K562 (cell line): ENCODE data around the gene ISG20L2. TPM values are rescaled to one million over a fixed set of nuclear protein-coding genes. Genes with fewer than 3 reads are reported as not detected.

Source experiments
- ATAC-seq: fragments of 200-7000 bp; cut with Tn5 transposase; 3 replicates; pipeline ENCODE4 v1.9.1; 2020; ENCODE audit warnings: moderate library complexity
- BruUV-seq: library from RNA; stranded (reverse); fragments of 400-500 nt; replicated peaks from 2 replicates; lab custom pipeline; 2021; lab: Mats Ljungman, UMichigan
- CTCF ChIA-PET: fragments of 300-600 bp; formaldehyde crosslinking; extraction: SDS; loops from one replicate; lab custom pipeline; 2021; ENCODE audit warnings: low intra/inter-chr PET ratio; lab: Yijun Ruan, JAX
- POLR2A ChIA-PET: fragments of 300-600, 350-650 bp; sonication (Branson Sonifier 250); formaldehyde crosslinking; extraction: SDS; loops from one replicate; lab custom pipeline; 2021; ENCODE audit warnings: antibody characterized with exemption, inconsistent platforms; lab: Yijun Ruan, JAX
- DNase-seq, 4 experiments: peaks; one replicate each; pipeline versions ENCODE4 v3.0.0 to v3.0.0-alpha.2; 2011 to 2018; ENCODE audit warnings: low spot score in 3 of 4, mixed read lengths in 3 of 4; ENCODE audit errors: extremely low read depth in 1 of 4
- FAIRE-seq: peaks from 2 replicates; lab custom pipeline; 2011; peaks lifted over from hg19 to GRCh38; lab: Jason Lieb, UNC
- H2AFZ ChIP-seq: 2 replicates; pipeline ENCODE4 v1.6.0; 2011; ENCODE audit warnings: low read depth, low read length, control low read depth, inconsistent platforms
- H3K27ac ChIP-seq: fragments of 200-600 bp; 3 replicates; pipeline ENCODE4 v1.8.0; 2011; ENCODE audit warnings: low read depth, mild to moderate bottlenecking, control low read depth, inconsistent platforms, low read length, moderate library complexity, mixed read lengths; ENCODE audit errors: extremely low read depth
- H3K27me3 ChIP-seq, 2 experiments: fragments of 300-600 bp in 1 of 2; 2 replicates in 1 of 2; 3 replicates in 1 of 2; pipeline versions ENCODE4 v1.6.0 to v1.8.0; 2011; ENCODE audit warnings: inconsistent platforms in 2 of 2, low read length in 2 of 2, mild to moderate bottlenecking in 1 of 2, mixed read lengths in 1 of 2, moderate library complexity in 1 of 2; ENCODE audit not compliant: control insufficient read depth in 2 of 2, insufficient read depth in 2 of 2
- H3K36me3 ChIP-seq: fragments of 300-600 bp; 3 replicates; pipeline ENCODE4 v1.8.0; 2011; ENCODE audit warnings: mild to moderate bottlenecking, low read length, inconsistent platforms; ENCODE audit not compliant: control insufficient read depth, insufficient read depth
- H3K4me1 ChIP-seq, 2 experiments: fragments of 200-600 bp in 1 of 2; replicated peaks in 1 of 2; 2 replicates in 1 of 2; 3 replicates in 1 of 2; pipeline versions ENCODE4 v1.5.1 to v1.8.0; 2011; ENCODE audit warnings: inconsistent platforms in 2 of 2, low read length in 2 of 2, mild to moderate bottlenecking in 1 of 2, mixed read lengths in 1 of 2, moderate library complexity in 1 of 2; ENCODE audit not compliant: control insufficient read depth in 2 of 2, insufficient read depth in 2 of 2
- H3K4me2 ChIP-seq: 2 replicates; pipeline ENCODE4 v1.6.1; 2011; ENCODE audit warnings: low read length, control low read depth, inconsistent platforms, mixed read lengths; ENCODE audit not compliant: insufficient read depth
- H3K4me3 ChIP-seq: fragments of 200-600 bp; sonication (generic), shearing (Covaris generic); 2 replicates; pipeline ENCODE4 v1.5.1; 2016; ENCODE audit warnings: control low read depth, inconsistent platforms
- H3K79me2 ChIP-seq: fragments of 200-600 bp; 3 replicates; pipeline ENCODE4 v1.8.0; 2011; ENCODE audit warnings: low read length, inconsistent platforms; ENCODE audit not compliant: control insufficient read depth, insufficient read depth
- H3K9ac ChIP-seq, 2 experiments: 2 replicates each; pipeline versions ENCODE4 v1.6.0 to v1.6.1; 2011; ENCODE audit warnings: low read depth in 2 of 2, low read length in 2 of 2, control low read depth in 1 of 2, inconsistent platforms in 1 of 2, mild to moderate bottlenecking in 1 of 2, mixed read lengths in 1 of 2; ENCODE audit not compliant: insufficient read depth in 1 of 2
- H3K9me1 ChIP-seq: one replicate; pipeline ENCODE4 v1.6.0; 2011; ENCODE audit warnings: inconsistent platforms, mild to moderate bottlenecking, low read length, moderate library complexity; ENCODE audit not compliant: control insufficient read depth, insufficient read depth
- H3K9me3 ChIP-seq: replicated peaks from 2 replicates; pipeline ENCODE4 v1.5.1; 2011; ENCODE audit warnings: low read depth, low read length, inconsistent platforms; ENCODE audit not compliant: control insufficient read depth, insufficient read depth
- H4K20me1 ChIP-seq: replicated peaks from 2 replicates; pipeline ENCODE4 v1.6.1; 2011; ENCODE audit warnings: low read length, inconsistent platforms, mixed read lengths; ENCODE audit not compliant: control insufficient read depth, insufficient read depth
- DEAF1 ChIP-seq: fragments of 450-650 bp; formaldehyde crosslinking; IDR thresholded peaks from 2 replicates; pipeline ENCODE4 v1.4.0; 2020; ENCODE audit warnings: mild to moderate bottlenecking, moderate library complexity
- HDAC3 ChIP-seq: fragments of 450-650 bp; IDR thresholded peaks from 2 replicates; pipeline ENCODE4 v1.6.1; 2018; ENCODE audit warnings: borderline replicate concordance, mild to moderate bottlenecking, moderate library complexity; ENCODE audit not compliant: partially characterized antibody
- HDAC6 ChIP-seq: IDR thresholded peaks from 2 replicates; pipeline ENCODE4 v1.6.1; 2012; ENCODE audit warnings: low read depth, mild to moderate bottlenecking, control low read depth, inconsistent platforms, low read length, moderate library complexity
- NR1H2 ChIP-seq: sonication (generic); formaldehyde crosslinking; IDR thresholded peaks from 2 replicates; pipeline ENCODE4 v1.4.0; 2020; ENCODE audit warnings: mild to moderate bottlenecking, missing genetic modification reagents
- RBFOX2 ChIP-seq: fragments of 200-400 bp; formaldehyde crosslinking; IDR thresholded peaks from 2 replicates; pipeline ENCODE4 v1.6.1; 2017; ENCODE audit warnings: low read depth, mild to moderate bottlenecking, low read length, moderate library complexity
- ZNF12 ChIP-seq: sonication (generic); formaldehyde crosslinking; IDR thresholded peaks from 2 replicates; pipeline ENCODE4 v1.4.0; 2020; ENCODE audit warnings: mild to moderate bottlenecking, missing genetic modification reagents
- ZNF780A ChIP-seq: fragments of 250-450 bp; sonication (Bioruptor Pico); IDR thresholded peaks from 2 replicates; pipeline ENCODE4 v1.5.0; 2021; ENCODE audit warnings: mild to moderate bottlenecking
- WGBS: fragments of 100-300 bp; shearing (Covaris generic); methylation state at CpG from one replicate; pipeline ENCODE4 v1.1.6; 2016; ENCODE audit warnings: low coverage, mixed read lengths; ENCODE audit not compliant: insufficient coverage; ENCODE audit errors: missing lambda C conversion rate; 5-methylcytosine and 5-hydroxymethylcytosine counted together
- in situ Hi-C: fragments of 300-500 bp; cut with MboI; formaldehyde crosslinking; loops from 4 replicates; pipeline ENCODE4 v1.15.0; 2018; ENCODE audit warnings: inconsistent platforms, mixed read lengths
- intact Hi-C: fragments of 100-400 bp; cut with micrococcal nuclease; formaldehyde crosslinking; loops from 2 replicates; pipeline ENCODE4 v1.14.2; 2022
- polyA plus RNA-seq, 8 experiments: library from polyadenylated mRNA; depleted of rRNA in 4 of 8; stranded (reverse) in 5 of 8; unstranded in 3 of 8; fragments of >200 nt; fragmentation: Nextera tagmentation in 2 of 8; fragmentation: Illumina TruSeq in 1 of 8; extraction: Ambion mirVana in 2 of 8; extraction: Trizol in 1 of 8; gene quantifications; 2 replicates each; pipeline versions ENCODE4 v1.2.1 to v1.2.3, GENCODE V29; 2011 to 2014; ENCODE audit warnings: inconsistent platforms in 1 of 8, missing spikeins in 1 of 8
- total RNA-seq, 7 experiments: library from RNA; depleted of rRNA in 6 of 7; stranded (reverse); fragments of >200 nt in 6 of 7; fragmentation: Illumina TruSeq in 2 of 7; extraction: Trizol in 2 of 7; gene quantifications; 2 replicates each; pipeline versions ENCODE4 v1.2.1 to v1.2.3, GENCODE V29; 2011 to 2021; ENCODE audit warnings: low replicate concordance in 1 of 7

ISG20L2 gene
- total and polyA plus RNA-seq, 9 of the 15 experiments (the other 6 are each of a cell fraction or from before 2014, with no cell fraction given): 21.3 to 130 (median 50.3) TPM

DNA sequence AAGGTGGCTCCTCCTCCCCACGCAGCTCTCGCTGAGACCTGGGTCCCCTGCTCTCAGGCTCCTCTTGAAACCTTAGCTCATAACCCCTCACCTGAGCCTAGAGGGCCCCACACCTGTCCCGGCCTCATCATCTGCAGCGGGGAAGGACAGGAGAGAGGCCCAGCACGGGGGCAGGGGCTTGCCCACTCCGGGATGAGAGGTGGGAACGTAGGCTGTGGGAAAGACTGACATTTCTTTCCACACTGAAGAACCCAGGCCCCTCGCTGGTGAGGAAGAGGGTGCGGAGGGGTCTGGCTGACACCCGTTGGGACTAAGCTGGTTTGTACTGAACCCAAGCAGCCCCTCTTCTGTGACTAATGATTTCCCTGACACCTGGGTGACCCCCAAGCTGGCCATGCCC lies 37.4 kb downstream of the ISG20L2 start:
- Histone ChIP-seq H4K20me1 (no peaks in the 10 kb centered on the region), H3K4me2 (no peak overlapping the region), H3K27me3 (no peaks in the 10 kb centered on the region), H3K36me3 (no peaks in the 10 kb centered on the region), H3K4me3 (no peak overlapping the region), H3K9ac (peak overlapping the region in 1 of 2 experiments; percentile 92; a peak in 1 of 4 replicates), H3K9me3 (no peaks in the 10 kb centered on the region), H3K4me1 (peaks cover 49 to 61% of the 10 kb centered on the region in 2 experiments), H3K9me1 (no peaks in the 10 kb centered on the region), H2AFZ (peak overlapping the region; percentile 92), H3K79me2 (0 out of 3 replicates have a peak, but pooled peaks cover 3% of the 10 kb centered on the region), H3K27ac (peak overlapping the region; percentile 2; the same call in 1 of the 3 replicates)
- WGBS: 62% methylated on average over 9 of the region's 10 CpGs
- FAIRE-seq (no peak), DNase-seq (no peak), ATAC-seq (no peak)
- BruUV-seq: no TSS peak
- CTCF ChIA-PET: interaction anchor here (6.6 kb wide), 1 partner anchor 35 kb away, joined by 143 read pairs; the partner anchor contains the start of genes ISG20L2 and METTL25B
- POLR2A ChIA-PET: interaction anchor here (0.7 to 5.9 kb wide), 9 partner anchors 10 to 82 kb away, joined by 3 to 60 read pairs (median 4); partner anchors contain the start of genes ISG20L2, METTL25B, MRPL24 and NES
- in situ Hi-C loops (no loop called here), intact Hi-C loops (no loop called here)
- TF ChIP-seq ZNF780A (CRISPR knock-in tag): no peak
- TF ChIP-seq HDAC3: no peak
- TF ChIP-seq NR1H2 (CRISPR knock-in tag): no peak
- TF ChIP-seq RBFOX2: peak; percentile 1; the same call in 1 of the 2 replicates
- TF ChIP-seq ZNF12 (CRISPR knock-in tag): no peak
- no peak for TF ChIP-seq DEAF1 (CRISPR knock-in tag)
- TF ChIP-seq HDAC6: no peak
